A549 (cell line): Measurements from ENCODE around the gene GADD45B. TPM values are rescaled to one million over a fixed set of nuclear protein-coding genes. Genes with fewer than 3 reads are reported as not detected.

Source experiments
- ATAC-seq, 2 experiments: fragments of 200-7000 bp in 1 of 2; fragments of >200 bp in 1 of 2; cut with Nextera tagmentation in 1 of 2; cut with Tn5 transposase in 1 of 2; 3 replicates each; pipeline versions ENCODE4 v1.8.0 to v1.9.1; 2018 to 2020; ENCODE audit warnings: mild to moderate bottlenecking in 1 of 2, moderate library complexity in 1 of 2
- CTCF ChIA-PET: fragments of 300-600 bp; sonication (Branson Sonifier 250); formaldehyde crosslinking; extraction: SDS; loops from one replicate; lab custom pipeline; 2021; ENCODE audit warnings: antibody characterized with exemption, inconsistent platforms; lab: Yijun Ruan, JAX
- POLR2A ChIA-PET: fragments of 350-600 bp; formaldehyde crosslinking; extraction: SDS; loops from one replicate; lab custom pipeline; 2021; ENCODE audit warnings: antibody characterized with exemption, inconsistent platforms; lab: Yijun Ruan, JAX
- DNase-seq, 2 experiments: peaks; one replicate each; pipeline versions ENCODE4 v3.0.0 to v3.0.0-alpha.2; 2011 to 2016; ENCODE audit warnings: low read depth in 1 of 2, low spot score in 1 of 2
- FAIRE-seq: peaks from 2 replicates; lab custom pipeline; 2011; peaks lifted over from hg19 to GRCh38; lab: Jason Lieb, UNC
- H3K27ac ChIP-seq, 2 experiments: fragments of >200 bp; sonication (Bioruptor Twin); formaldehyde crosslinking; 3 replicates each; pipeline ENCODE4 v1.5.1; 2016 to 2017
- H3K4me1 ChIP-seq: fragments of >200 bp; sonication (Bioruptor Twin); formaldehyde crosslinking; 3 replicates; pipeline ENCODE4 v1.6.1; 2016
- H3K4me2 ChIP-seq: fragments of >200 bp; sonication (Bioruptor Twin); formaldehyde crosslinking; 3 replicates; pipeline ENCODE4 v1.6.1; 2016
- H3K4me3 ChIP-seq: fragments of >200 bp; sonication (Bioruptor Twin); formaldehyde crosslinking; 3 replicates; pipeline ENCODE4 v1.5.1; 2016
- H3K9me3 ChIP-seq: fragments of >200 bp; sonication (Bioruptor Twin); formaldehyde crosslinking; 3 replicates; pipeline ENCODE4 v1.6.1; 2016
- BHLHE40 ChIP-seq: IDR thresholded peaks from 2 replicates; pipeline ENCODE4 v1.6.1; 2012; ENCODE audit warnings: low read depth, low read length, inconsistent platforms
- CHD4 ChIP-seq: fragments of 200-600 bp; sonication (generic); IDR thresholded peaks from 2 replicates; pipeline ENCODE4 v1.6.1; 2016; ENCODE audit warnings: antibody characterized with exemption, mild to moderate bottlenecking, borderline replicate concordance
- ELK1 ChIP-seq: fragments of 150-350 bp; IDR thresholded peaks from 2 replicates; pipeline ENCODE4 v1.6.1; 2014; ENCODE audit warnings: low read depth, mild to moderate bottlenecking, low read length
- ESRRA ChIP-seq: fragments of 150-350 bp; IDR thresholded peaks from 2 replicates; pipeline ENCODE4 v1.6.1; 2014; ENCODE audit warnings: mild to moderate bottlenecking, low read length, borderline replicate concordance
- FOSB ChIP-seq: fragments of 250-450 bp; sonication (Bioruptor Pico); IDR thresholded peaks from 2 replicates; pipeline ENCODE4 v1.5.0; 2020; ENCODE audit warnings: mild to moderate bottlenecking, moderate library complexity
- FOXS1 ChIP-seq: fragments of 250-450 bp; sonication (Bioruptor Pico); IDR thresholded peaks from 2 replicates; pipeline ENCODE4 v1.5.0; 2020; ENCODE audit warnings: mild to moderate bottlenecking, moderate library complexity
- HEYL ChIP-seq: fragments of 250-450 bp; sonication (Bioruptor Pico); IDR thresholded peaks from 2 replicates; pipeline ENCODE4 v1.8.0; 2021; ENCODE audit warnings: mild to moderate bottlenecking, moderate library complexity
- HOXB13 ChIP-seq: fragments of 250-450 bp; sonication (Bioruptor Pico); IDR thresholded peaks from 2 replicates; pipeline ENCODE4 v1.5.0; 2020; ENCODE audit warnings: low read depth, mild to moderate bottlenecking, moderate library complexity
- MAFK ChIP-seq: fragments of 450-650 bp; IDR thresholded peaks from 2 replicates; pipeline ENCODE4 v1.6.1; 2014; ENCODE audit not compliant: partially characterized antibody
- NPAS2 ChIP-seq: fragments of 250-450 bp; sonication (Bioruptor Pico); IDR thresholded peaks from 2 replicates; pipeline ENCODE4 v1.8.0; 2022; ENCODE audit warnings: mild to moderate bottlenecking, moderate library complexity, borderline replicate concordance
- RARB ChIP-seq: fragments of 250-450 bp; sonication (Bioruptor Pico); IDR thresholded peaks from 2 replicates; pipeline ENCODE4 v1.8.0; 2021; ENCODE audit warnings: mild to moderate bottlenecking, moderate library complexity
- RCOR1 ChIP-seq: fragments of 150-350 bp; IDR thresholded peaks from 2 replicates; pipeline ENCODE4 v1.6.1; 2014; ENCODE audit warnings: antibody characterized with exemption, low read length, low read depth
- RNF2 ChIP-seq: fragments of 200-600 bp; sonication (generic); IDR thresholded peaks from 2 replicates; pipeline ENCODE4 v1.6.1; 2016; ENCODE audit warnings: low read depth, mild to moderate bottlenecking, antibody characterized with exemption, moderate library complexity, borderline replicate concordance
- ZC3H11A ChIP-seq: fragments of 450-650 bp; IDR thresholded peaks from 2 replicates; pipeline ENCODE4 v1.6.1; 2014; ENCODE audit warnings: antibody characterized with exemption, mild to moderate bottlenecking
- WGBS: methylation state at CpG from one replicate; pipeline ENCODE4 v1.1.6; 2017; ENCODE audit errors: missing lambda C conversion rate; 5-methylcytosine and 5-hydroxymethylcytosine counted together
- polyA plus RNA-seq, 4 experiments: library from polyadenylated mRNA; depleted of rRNA in 3 of 4; stranded (reverse); fragments of >200 nt; fragmentation: RNase III in 1 of 4; extraction: RNeasy Plus Mini Kit Qiagen cat#74134 plus additional on column Dnase treatment in 1 of 4; gene quantifications; 2 replicates in 3 of 4; 3 replicates in 1 of 4; pipeline ENCODE4 v1.2.3, GENCODE V29; 2011 to 2017
- TF ChIP-seq, protein P1 (sequence below): fragments of 200-600 bp; sonication (generic); IDR thresholded peaks from 2 replicates; pipeline ENCODE4 v1.6.1; 2016; ENCODE audit warnings: antibody characterized with exemption, mild to moderate bottlenecking, moderate library complexity
- TF ChIP-seq, protein P2 (sequence below): fragments of 250-450 bp; sonication (Bioruptor Pico); IDR thresholded peaks from 2 replicates; pipeline ENCODE4 v1.5.0; 2020; ENCODE audit warnings: low read depth, mild to moderate bottlenecking, moderate library complexity
- TF ChIP-seq, protein P3 (sequence below): IDR thresholded peaks from 2 replicates; pipeline ENCODE4 v1.6.1; 2012; ENCODE audit warnings: low read depth, borderline replicate concordance
- TF ChIP-seq, protein P4 (sequence below): fragments of >200 bp; sonication (Bioruptor Twin); formaldehyde crosslinking; IDR thresholded peaks from 2 replicates; pipeline ENCODE4 v1.6.1; 2016
- TF ChIP-seq, protein P5 (sequence below): IDR thresholded peaks from 2 replicates; pipeline ENCODE4 v1.6.1; 2012

GADD45B gene
- polyA plus RNA-seq, 2 of the 4 experiments (the other 2 are of a cell fraction), result 39.9 to 72.5 TPM

GRCh38 chr19:2432131-2432848, 43.6 kb upstream of the GADD45B start:
- Histone ChIP-seq H3K4me1 (peaks cover 7% of the 10 kb centered on the region; the same call in 2 of the 3 replicates), H3K9me3 (no peaks in the 10 kb centered on the region), H3K27ac (no peak overlapping the region), H3K4me2 (no peak overlapping the region), H3K4me3 (no peak overlapping the region)
- CTCF ChIA-PET, result interaction anchor here (0.8 to 1.2 kb wide), 3 partner anchors 16 to 182 kb away, joined by 3 read pairs; no protein-coding TSS in a partner anchor
- no peak for ATAC-seq
- POLR2A ChIA-PET, result no interaction called here
- FAIRE-seq, result no peak
- TF ChIP-seq CHD4, result no peak
- TF ChIP-seq RARB (CRISPR knock-in tag), result no peak
- TF ChIP-seq, protein P1, sequence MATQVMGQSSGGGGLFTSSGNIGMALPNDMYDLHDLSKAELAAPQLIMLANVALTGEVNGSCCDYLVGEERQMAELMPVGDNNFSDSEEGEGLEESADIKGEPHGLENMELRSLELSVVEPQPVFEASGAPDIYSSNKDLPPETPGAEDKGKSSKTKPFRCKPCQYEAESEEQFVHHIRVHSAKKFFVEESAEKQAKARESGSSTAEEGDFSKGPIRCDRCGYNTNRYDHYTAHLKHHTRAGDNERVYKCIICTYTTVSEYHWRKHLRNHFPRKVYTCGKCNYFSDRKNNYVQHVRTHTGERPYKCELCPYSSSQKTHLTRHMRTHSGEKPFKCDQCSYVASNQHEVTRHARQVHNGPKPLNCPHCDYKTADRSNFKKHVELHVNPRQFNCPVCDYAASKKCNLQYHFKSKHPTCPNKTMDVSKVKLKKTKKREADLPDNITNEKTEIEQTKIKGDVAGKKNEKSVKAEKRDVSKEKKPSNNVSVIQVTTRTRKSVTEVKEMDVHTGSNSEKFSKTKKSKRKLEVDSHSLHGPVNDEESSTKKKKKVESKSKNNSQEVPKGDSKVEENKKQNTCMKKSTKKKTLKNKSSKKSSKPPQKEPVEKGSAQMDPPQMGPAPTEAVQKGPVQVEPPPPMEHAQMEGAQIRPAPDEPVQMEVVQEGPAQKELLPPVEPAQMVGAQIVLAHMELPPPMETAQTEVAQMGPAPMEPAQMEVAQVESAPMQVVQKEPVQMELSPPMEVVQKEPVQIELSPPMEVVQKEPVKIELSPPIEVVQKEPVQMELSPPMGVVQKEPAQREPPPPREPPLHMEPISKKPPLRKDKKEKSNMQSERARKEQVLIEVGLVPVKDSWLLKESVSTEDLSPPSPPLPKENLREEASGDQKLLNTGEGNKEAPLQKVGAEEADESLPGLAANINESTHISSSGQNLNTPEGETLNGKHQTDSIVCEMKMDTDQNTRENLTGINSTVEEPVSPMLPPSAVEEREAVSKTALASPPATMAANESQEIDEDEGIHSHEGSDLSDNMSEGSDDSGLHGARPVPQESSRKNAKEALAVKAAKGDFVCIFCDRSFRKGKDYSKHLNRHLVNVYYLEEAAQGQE, result no peak
- TF ChIP-seq, protein P2, sequence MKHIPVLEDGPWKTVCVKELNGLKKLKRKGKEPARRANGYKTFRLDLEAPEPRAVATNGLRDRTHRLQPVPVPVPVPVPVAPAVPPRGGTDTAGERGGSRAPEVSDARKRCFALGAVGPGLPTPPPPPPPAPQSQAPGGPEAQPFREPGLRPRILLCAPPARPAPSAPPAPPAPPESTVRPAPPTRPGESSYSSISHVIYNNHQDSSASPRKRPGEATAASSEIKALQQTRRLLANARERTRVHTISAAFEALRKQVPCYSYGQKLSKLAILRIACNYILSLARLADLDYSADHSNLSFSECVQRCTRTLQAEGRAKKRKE (CRISPR knock-in tag), result no peak
- no peak for TF ChIP-seq ESRRA
- no peak for TF ChIP-seq RCOR1
- no peak for TF ChIP-seq BHLHE40
- no peak for TF ChIP-seq NPAS2 (CRISPR knock-in tag)
- no peak for TF ChIP-seq ZC3H11A
- TF ChIP-seq, protein P3, sequence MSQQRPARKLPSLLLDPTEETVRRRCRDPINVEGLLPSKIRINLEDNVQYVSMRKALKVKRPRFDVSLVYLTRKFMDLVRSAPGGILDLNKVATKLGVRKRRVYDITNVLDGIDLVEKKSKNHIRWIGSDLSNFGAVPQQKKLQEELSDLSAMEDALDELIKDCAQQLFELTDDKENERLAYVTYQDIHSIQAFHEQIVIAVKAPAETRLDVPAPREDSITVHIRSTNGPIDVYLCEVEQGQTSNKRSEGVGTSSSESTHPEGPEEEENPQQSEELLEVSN, result no peak
- TF ChIP-seq, protein P4, sequence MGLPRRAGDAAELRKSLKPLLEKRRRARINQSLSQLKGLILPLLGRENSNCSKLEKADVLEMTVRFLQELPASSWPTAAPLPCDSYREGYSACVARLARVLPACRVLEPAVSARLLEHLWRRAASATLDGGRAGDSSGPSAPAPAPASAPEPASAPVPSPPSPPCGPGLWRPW, result no peak
- no peak for DNase-seq
- WGBS, result 96% methylated on average over 12 of the region's 25 CpGs

DNA sequence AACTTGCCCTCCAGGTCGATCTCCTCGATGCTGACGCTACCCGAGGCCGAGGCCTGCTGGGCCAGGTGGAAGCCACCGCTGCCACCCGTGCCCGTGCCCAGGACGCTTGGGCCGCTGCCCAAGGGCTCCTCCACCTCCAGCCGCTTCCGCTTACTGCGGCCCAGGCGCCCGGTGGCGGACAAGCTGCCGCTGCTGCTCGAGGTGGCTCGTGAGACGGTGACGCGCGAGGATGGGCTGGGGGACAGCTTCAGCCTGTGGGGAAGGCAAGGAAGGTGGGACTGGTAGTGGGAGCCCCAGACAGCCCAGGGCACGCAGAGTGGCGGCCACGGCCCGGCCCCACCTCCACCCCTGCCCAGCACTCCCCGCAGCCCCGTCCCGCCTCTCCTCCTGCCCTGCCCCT, 42.1 kb upstream of the GADD45B start:
- H3K4me1 ChIP-seq, result no peaks in the 10 kb centered on the region

More for the DNA sequence above, 42.1 kb upstream of the GADD45B start:
- CTCF ChIA-PET, result interaction anchor here (0.6 kb wide), 1 partner anchor 528 kb away, joined by 3 read pairs; no protein-coding TSS in a partner anchor
- H3K4me3 ChIP-seq, result no peak overlapping the region
- no peak overlapping the region for H3K27ac ChIP-seq
- no peak for ATAC-seq
- POLR2A ChIA-PET, result no interaction called here
- no peak for TF ChIP-seq MAFK
- TF ChIP-seq RNF2, result no peak
- no peak for TF ChIP-seq CHD4
- no peak for TF ChIP-seq HEYL
- no peak for TF ChIP-seq FOXS1 (CRISPR knock-in tag)
- TF ChIP-seq, protein P5, sequence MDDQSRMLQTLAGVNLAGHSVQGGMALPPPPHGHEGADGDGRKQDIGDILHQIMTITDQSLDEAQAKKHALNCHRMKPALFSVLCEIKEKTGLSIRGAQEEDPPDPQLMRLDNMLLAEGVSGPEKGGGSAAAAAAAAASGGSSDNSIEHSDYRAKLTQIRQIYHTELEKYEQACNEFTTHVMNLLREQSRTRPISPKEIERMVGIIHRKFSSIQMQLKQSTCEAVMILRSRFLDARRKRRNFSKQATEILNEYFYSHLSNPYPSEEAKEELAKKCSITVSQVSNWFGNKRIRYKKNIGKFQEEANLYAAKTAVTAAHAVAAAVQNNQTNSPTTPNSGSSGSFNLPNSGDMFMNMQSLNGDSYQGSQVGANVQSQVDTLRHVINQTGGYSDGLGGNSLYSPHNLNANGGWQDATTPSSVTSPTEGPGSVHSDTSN, result no peak
- TF ChIP-seq FOSB (CRISPR knock-in tag), result no peak
- TF ChIP-seq ELK1, result no peak
- TF ChIP-seq HOXB13, result no peak
- FAIRE-seq, result no peak
- no peak overlapping the region for H3K4me2 ChIP-seq
- no peak for DNase-seq
- H3K9me3 ChIP-seq, result no peaks in the 10 kb centered on the region
- 100% methylated on average over 10 of the region's 30 CpGs for WGBS
